ENCODE data around the gene NAP1L4.

Gene NAP1L4

GRCh38 chr11:2991452-2992233 is 486 bp downstream of the NAP1L4 start:
- DNase-seq = no peak

GRCh38 chr11:2990617-2991451 is 1.3 kb downstream of the NAP1L4 start:
- no peak for DNase-seq

GRCh38 chr11:2989551-2989950 is 2.6 kb downstream of the NAP1L4 start:
- no peak for DNase-seq

GRCh38 chr11:2989006-2989405 is 3.1 kb downstream of the NAP1L4 start:
- DNase-seq = no peak

- no peak for DNase-seq
Observed at GRCh38 chr11:2987881-2988861, 4.0 kb downstream of the NAP1L4 start.

- no peak for DNase-seq
Observed at GRCh38 chr11:2983908-2984307, 8.2 kb downstream of the NAP1L4 start.

- DNase-seq = no peak
Observed at GRCh38 chr11:2982214-2982613, 9.9 kb downstream of the NAP1L4 start.

- no peak for DNase-seq
Observed at GRCh38 chr11:2981130-2981529, 11.0 kb downstream of the NAP1L4 start.

- DNase-seq = no peak
Observed at GRCh38 chr11:2980168-2980840, 11.8 kb downstream of the NAP1L4 start.

- no peak for DNase-seq
Observed at GRCh38 chr11:2977113-2977512, 15.0 kb downstream of the NAP1L4 start.

GRCh38 chr11:2976294-2977063 is 15.7 kb downstream of the NAP1L4 start:
- DNase-seq = no peak

GRCh38 chr11:2975594-2975993 is 16.5 kb downstream of the NAP1L4 start:
- no peak for DNase-seq

GRCh38 chr11:2974272-2974671 is 17.9 kb downstream of the NAP1L4 start:
- DNase-seq = no peak

GRCh38 chr11:2968341-2968900 is 23.7 kb downstream of the NAP1L4 start:
- no peak for DNase-seq

- no peak for DNase-seq
Observed at GRCh38 chr11:2964782-2965181, 27.3 kb downstream of the NAP1L4 start.

GRCh38 chr11:2963761-2964160 is 28.4 kb downstream of the NAP1L4 start:
- DNase-seq = no peak

- no peak for DNase-seq
Observed at GRCh38 chr11:2963112-2963754, 28.9 kb downstream of the NAP1L4 start.

- no peak for DNase-seq
Observed at GRCh38 chr11:2961080-2961479, 31.0 kb downstream of the NAP1L4 start.

GRCh38 chr11:2960139-2960538 is 32.0 kb downstream of the NAP1L4 start:
- no peak for DNase-seq

- DNase-seq = no peak
Observed at GRCh38 chr11:2958251-2958650, 33.9 kb downstream of the NAP1L4 start.
